ENCODE results near the gene ARMH3.

The ARMH3 gene

GRCh38 chr10:101830322-101831168 lies 225.4 kb downstream of the ARMH3 start:
- Histone ChIP-seq H3K36me3 (ENCODE audit: control insufficient read depth, low read length) (no peaks in the 10 kb centered on the region), H3F3A (ENCODE audit: control insufficient read depth, insufficient read depth) (peaks cover 10% of the 10 kb centered on the region), H3K79me2 (ENCODE audit: control insufficient read depth, low read length) (no peaks in the 10 kb centered on the region), H3K27me3 (ENCODE audit: control insufficient read depth, low read length) (no peaks in the 10 kb centered on the region), H3K27ac (ENCODE audit: low read depth, low read length) (peak overlapping the region; percentile 63), H4K20me1 (ENCODE audit: control insufficient read depth, insufficient read depth, low read depth, low read length) (0 out of 2 replicates have a peak, but pooled peaks cover 3% of the 10 kb centered on the region), H3K4me1 (ENCODE audit: control insufficient read depth, low read length) (peaks cover 41% of the 10 kb centered on the region), H3K4me2 (ENCODE audit: low read length) (peak overlapping the region; percentile 79), H3K9me2 (replicated peaks; ENCODE audit: control insufficient read depth, low read length) (no peaks in the 10 kb centered on the region), H3K9me3 (ENCODE audit: control insufficient read depth, insufficient read depth, low read length) (no peaks in the 10 kb centered on the region), H3K4me3 (ENCODE audit: low read length) (peak overlapping the region; percentile 85)
- TF ChIP-seq, protein P1, sequence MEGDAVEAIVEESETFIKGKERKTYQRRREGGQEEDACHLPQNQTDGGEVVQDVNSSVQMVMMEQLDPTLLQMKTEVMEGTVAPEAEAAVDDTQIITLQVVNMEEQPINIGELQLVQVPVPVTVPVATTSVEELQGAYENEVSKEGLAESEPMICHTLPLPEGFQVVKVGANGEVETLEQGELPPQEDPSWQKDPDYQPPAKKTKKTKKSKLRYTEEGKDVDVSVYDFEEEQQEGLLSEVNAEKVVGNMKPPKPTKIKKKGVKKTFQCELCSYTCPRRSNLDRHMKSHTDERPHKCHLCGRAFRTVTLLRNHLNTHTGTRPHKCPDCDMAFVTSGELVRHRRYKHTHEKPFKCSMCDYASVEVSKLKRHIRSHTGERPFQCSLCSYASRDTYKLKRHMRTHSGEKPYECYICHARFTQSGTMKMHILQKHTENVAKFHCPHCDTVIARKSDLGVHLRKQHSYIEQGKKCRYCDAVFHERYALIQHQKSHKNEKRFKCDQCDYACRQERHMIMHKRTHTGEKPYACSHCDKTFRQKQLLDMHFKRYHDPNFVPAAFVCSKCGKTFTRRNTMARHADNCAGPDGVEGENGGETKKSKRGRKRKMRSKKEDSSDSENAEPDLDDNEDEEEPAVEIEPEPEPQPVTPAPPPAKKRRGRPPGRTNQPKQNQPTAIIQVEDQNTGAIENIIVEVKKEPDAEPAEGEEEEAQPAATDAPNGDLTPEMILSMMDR (IDR thresholded peaks at IDR 0.05; ENCODE audit: low read depth, low read length, poor library complexity, severe bottlenecking), result no peak

- no peaks in the 10 kb centered on the region for H3K79me2 ChIP-seq (ENCODE audit: control insufficient read depth, low read length)
- peak overlapping the region; percentile 63 for H3K27ac ChIP-seq (ENCODE audit: low read depth, low read length)
- peaks cover 39% of the 10 kb centered on the region for H3K4me1 ChIP-seq (ENCODE audit: control insufficient read depth, low read length)
- H3K9me2 ChIP-seq (replicated peaks; ENCODE audit: control insufficient read depth, low read length), result no peaks in the 10 kb centered on the region
- no peaks in the 10 kb centered on the region for H3K27me3 ChIP-seq (ENCODE audit: control insufficient read depth, low read length)
- H3K4me2 ChIP-seq (ENCODE audit: low read length), result peak overlapping the region; percentile 79
- H3K4me3 ChIP-seq (ENCODE audit: low read length), result peak overlapping the region; percentile 85
- no peaks in the 10 kb centered on the region for H3K9me3 ChIP-seq (ENCODE audit: control insufficient read depth, insufficient read depth, low read length)
- TF ChIP-seq, protein P1 (IDR thresholded peaks at IDR 0.05; ENCODE audit: low read depth, low read length, poor library complexity, severe bottlenecking), result no peak
- no peak for TF ChIP-seq EZH2phosphoT487 (IDR thresholded peaks at IDR 0.05; ENCODE audit: borderline replicate concordance, low read length)
- H3F3A ChIP-seq (ENCODE audit: control insufficient read depth, insufficient read depth), result peaks cover 10% of the 10 kb centered on the region
- no peaks in the 10 kb centered on the region for H3K36me3 ChIP-seq (ENCODE audit: control insufficient read depth, low read length)
- 0 out of 2 replicates have a peak, but pooled peaks cover 3% of the 10 kb centered on the region for H4K20me1 ChIP-seq (ENCODE audit: control insufficient read depth, insufficient read depth, low read depth, low read length)
Measured at GRCh38 chr10:101829561-101830315, 226.2 kb downstream of the ARMH3 start.

- no peaks in the 10 kb centered on the region for H3K9me2 ChIP-seq (replicated peaks; ENCODE audit: control insufficient read depth, low read length)
- peak overlapping the region; percentile 75 for H3K4me2 ChIP-seq (ENCODE audit: low read length)
- peak overlapping the region; percentile 64 for H3K4me3 ChIP-seq (ENCODE audit: low read length)
- H3K4me1 ChIP-seq (ENCODE audit: control insufficient read depth, low read length), result peaks cover 31% of the 10 kb centered on the region
- H4K20me1 ChIP-seq (ENCODE audit: control insufficient read depth, insufficient read depth, low read depth, low read length), result 0 out of 2 replicates have a peak, but pooled peaks cover 3% of the 10 kb centered on the region
- no peaks in the 10 kb centered on the region for H3K79me2 ChIP-seq (ENCODE audit: control insufficient read depth, low read length)
- H3K27me3 ChIP-seq (ENCODE audit: control insufficient read depth, low read length), result no peaks in the 10 kb centered on the region
- peaks cover 10% of the 10 kb centered on the region for H3F3A ChIP-seq (ENCODE audit: control insufficient read depth, insufficient read depth)
- TF ChIP-seq, protein P1 (IDR thresholded peaks at IDR 0.05; ENCODE audit: low read depth, low read length, poor library complexity, severe bottlenecking), result no peak
- TF ChIP-seq EZH2phosphoT487 (IDR thresholded peaks at IDR 0.05; ENCODE audit: borderline replicate concordance, low read length), result no peak
- H3K9me3 ChIP-seq (ENCODE audit: control insufficient read depth, insufficient read depth, low read length), result no peaks in the 10 kb centered on the region
- no peak overlapping the region for H3K27ac ChIP-seq (ENCODE audit: low read depth, low read length)
- no peaks in the 10 kb centered on the region for H3K36me3 ChIP-seq (ENCODE audit: control insufficient read depth, low read length)
Measured at GRCh38 chr10:101828766-101829551, 227.0 kb downstream of the ARMH3 start.

Measured in DOHH2 (cell line).